ENCODE measurements around the gene TUBA4A. TPM values are rescaled to one million over a fixed set of nuclear protein-coding genes. Genes with fewer than 3 reads are reported as not detected.
A peak's percentile ranks its signal among the peaks of the same experiment; 100 is the strongest.

The TUBA4A gene
- total and polyA plus RNA-seq, 9 of the 15 experiments (the other 6 are each of a cell fraction or from before 2014, with no cell fraction given): 25.1 to 174 (median 42.4) TPM

DNA sequence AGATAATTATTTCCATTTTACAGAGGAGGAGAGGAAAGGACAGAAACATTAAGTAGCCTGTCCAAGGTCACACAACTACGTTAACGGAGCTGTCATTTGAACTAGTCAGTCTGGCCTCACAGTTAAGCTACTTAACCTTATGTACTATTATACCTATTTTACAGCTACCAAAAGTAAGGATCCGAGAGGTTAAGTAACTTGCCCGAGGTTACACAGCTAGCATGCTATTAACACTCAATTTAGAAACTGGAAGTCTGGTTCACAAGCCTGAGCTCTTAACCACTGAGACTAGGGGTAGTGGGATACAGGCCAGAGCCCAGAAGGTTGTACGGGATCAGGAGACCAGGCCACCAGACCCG is 8.9 kb downstream of the TUBA4A start:
- intact Hi-C loops (cut with micrococcal nuclease): loop anchor here (2.0 kb wide), 1 partner anchor 16 kb away; the partner anchor contains the start of genes ANKZF1 and ATG9A
- H3K79me2 ChIP-seq (ENCODE audit: control insufficient read depth, insufficient read depth, low read length): peaks cover 17% of the 10 kb centered on the region
- CTCF ChIA-PET (ENCODE audit: low intra/inter-chr PET ratio): no interaction called here
- peaks cover 19 to 30% of the 10 kb centered on the region in 2 experiments; a peak in 4 of 5 replicates for H3K4me1 ChIP-seq (replicated peaks in 1 of 2; ENCODE audit: control insufficient read depth in 2 of 2, insufficient read depth in 2 of 2, low read length in 2 of 2)
- peaks cover 33% of the 10 kb centered on the region for H3K36me3 ChIP-seq (ENCODE audit: control insufficient read depth, insufficient read depth, low read length)
- peak overlapping the region; percentile 86 for H2AFZ ChIP-seq (ENCODE audit: low read depth, low read length)
- WGBS (ENCODE audit: insufficient coverage, low coverage, missing lambda C conversion rate): 24% methylated on average over 6 of the region's 6 CpGs
- H3K27me3 ChIP-seq (ENCODE audit: control insufficient read depth in 2 of 2, insufficient read depth in 2 of 2, low read length in 2 of 2): no peaks in the 10 kb centered on the region
- H3K4me2 ChIP-seq (ENCODE audit: insufficient read depth, low read length): peak overlapping the region; percentile 92
- BruUV-seq (replicated peaks): TSS peak; percentile 81
- H3K27ac ChIP-seq (ENCODE audit: extremely low read depth, low read depth, low read length): peak overlapping the region; percentile 95
- peak overlapping the region; percentile 93 for H3K4me3 ChIP-seq
- H3K9ac ChIP-seq (ENCODE audit: insufficient read depth in 1 of 2, low read depth in 2 of 2, low read length in 2 of 2): peak overlapping the region; percentile 94 to 99
- no peak for ATAC-seq
- DNase-seq (ENCODE audit: extremely low read depth in 1 of 4, low spot score in 3 of 4): no peak
- H3K9me1 ChIP-seq (ENCODE audit: control insufficient read depth, insufficient read depth, low read length): no peaks in the 10 kb centered on the region
- TF ChIP-seq BCOR (IDR thresholded peaks at IDR 0.05): peak; percentile 66; the same call in 1 of the 2 replicates
- TF ChIP-seq KDM1A (IDR thresholded peaks at IDR 0.05): peak; percentile 29 to 51; a peak in 2 of 4 replicates
- TF ChIP-seq SMARCA5 (IDR thresholded peaks at IDR 0.05): peak; percentile 73; the same call in 1 of the 2 replicates
- TF ChIP-seq RBM25 (IDR thresholded peaks at IDR 0.05; ENCODE audit: low read depth, low read length, severe bottlenecking): peak; percentile 72
- no peak for TF ChIP-seq NELFE (IDR thresholded peaks at IDR 0.05; ENCODE audit: insufficient read depth, insufficient read length)
- no peak for TF ChIP-seq EGR1 (conservative IDR thresholded peaks at IDR 0.05)
- TF ChIP-seq ZFP36 (IDR thresholded peaks at IDR 0.05; ENCODE audit: low read depth, low read length, partially characterized antibody): peak; percentile 70
- POLR2A ChIA-PET: interaction anchor here (0.6 to 2.2 kb wide), 13 partner anchors 8 to 640 kb away, joined by 3 to 12 read pairs (median 4); partner anchors contain the start of genes ANKZF1, ATG9A, DNAJB2 and TUBA4A
- no peaks in the 10 kb centered on the region for H3K9me3 ChIP-seq (replicated peaks; ENCODE audit: control insufficient read depth, insufficient read depth, low read depth, low read length)
- H4K20me1 ChIP-seq (replicated peaks; ENCODE audit: control insufficient read depth, insufficient read depth, low read length): 0 out of 2 replicates have a peak, but pooled peaks cover 2% of the 10 kb centered on the region
- in situ Hi-C loops (cut with MboI): no loop called here
- FAIRE-seq: no peak
